SU-DHL-6 (cell line): Measurements from ENCODE around the gene CNTN4.

Experiments
- H2AFZ ChIP-seq: fragments of 200-600 bp; sonication (generic); 2 replicates; pipeline ENCODE4 v1.6.1; 2014; ENCODE audit warnings: low read depth, mild to moderate bottlenecking, moderate library complexity, mixed read lengths, antibody characterized with exemption, low read length; ENCODE audit not compliant: severe bottlenecking
- H3F3A ChIP-seq: fragments of 200-600 bp; shearing (Covaris generic); 2 replicates; pipeline ENCODE4 v1.6.0; 2016; ENCODE audit warnings: antibody characterized with exemption, mild to moderate bottlenecking; ENCODE audit not compliant: insufficient read depth
- H3K27ac ChIP-seq: fragments of 200-600 bp; sonication (generic); 2 replicates; pipeline ENCODE4 v1.5.1; 2016; ENCODE audit warnings: low read depth, mild to moderate bottlenecking, low read length, moderate library complexity, mixed read lengths
- H3K27me3 ChIP-seq: fragments of 200-600 bp; sonication (generic), shearing (Covaris generic); 2 replicates; pipeline ENCODE4 v1.6.0; 2014; ENCODE audit warnings: mild to moderate bottlenecking, low read length
- H3K36me3 ChIP-seq: fragments of 200-600 bp; sonication (generic); 2 replicates; pipeline ENCODE4 v1.6.1; 2014; ENCODE audit warnings: mild to moderate bottlenecking, low read length, mixed read lengths
- H3K4me2 ChIP-seq: fragments of 300-600, 200-600 bp; shearing (Covaris generic), sonication (generic); 2 replicates; pipeline ENCODE4 v1.6.0; 2014; ENCODE audit warnings: low read length, low read depth, mild to moderate bottlenecking; ENCODE audit not compliant: poor library complexity, severe bottlenecking
- H3K4me3 ChIP-seq: fragments of 200-600 bp; sonication (generic); 2 replicates; pipeline ENCODE4 v1.5.1; 2014; ENCODE audit warnings: antibody characterized with exemption, low read length, mild to moderate bottlenecking, mixed read lengths; ENCODE audit not compliant: insufficient read depth, poor library complexity, severe bottlenecking
- H3K79me2 ChIP-seq: fragments of 200-600 bp; sonication (generic); 2 replicates; pipeline ENCODE4 v1.6.1; 2014; ENCODE audit warnings: mild to moderate bottlenecking, low read length, moderate library complexity; ENCODE audit not compliant: insufficient read depth
- H3K9ac ChIP-seq: fragments of 200-600 bp; sonication (generic); 2 replicates; pipeline ENCODE4 v1.7.0; 2014; ENCODE audit warnings: mild to moderate bottlenecking, low read length
- H3K9me2 ChIP-seq: fragments of 200-600 bp; sonication (generic); replicated peaks from 2 replicates; pipeline ENCODE4 v1.6.1; 2014; ENCODE audit warnings: low read length; ENCODE audit not compliant: insufficient read depth
- H3K9me3 ChIP-seq: fragments of 200-600 bp; sonication (generic); 2 replicates; pipeline ENCODE4 v1.6.1; 2014; ENCODE audit warnings: low read length, mixed read lengths; ENCODE audit not compliant: insufficient read depth
- H4K20me1 ChIP-seq: fragments of 200-600 bp; sonication (generic); 2 replicates; pipeline ENCODE4 v1.6.1; 2014; ENCODE audit warnings: low read depth, mild to moderate bottlenecking, antibody characterized with exemption, low read length, moderate library complexity, mixed read lengths
- EZH2phosphoT487 ChIP-seq: fragments of 200-600 bp; sonication (generic), shearing (Covaris generic); conservative IDR thresholded peaks from 2 replicates; pipeline ENCODE4 v1.6.1; 2018; ENCODE audit warnings: mild to moderate bottlenecking, antibody characterized with exemption, low read length, moderate library complexity, mixed read lengths
- TF ChIP-seq, protein P1 (sequence below): fragments of 200-600 bp; sonication (generic); IDR thresholded peaks from one replicate; pipeline ENCODE4 v1.5.1; 2017; ENCODE audit warnings: antibody characterized with exemption, mild to moderate bottlenecking, low read length, moderate library complexity; ENCODE audit not compliant: insufficient read depth, poor library complexity, severe bottlenecking

The CNTN4 gene

DNA sequence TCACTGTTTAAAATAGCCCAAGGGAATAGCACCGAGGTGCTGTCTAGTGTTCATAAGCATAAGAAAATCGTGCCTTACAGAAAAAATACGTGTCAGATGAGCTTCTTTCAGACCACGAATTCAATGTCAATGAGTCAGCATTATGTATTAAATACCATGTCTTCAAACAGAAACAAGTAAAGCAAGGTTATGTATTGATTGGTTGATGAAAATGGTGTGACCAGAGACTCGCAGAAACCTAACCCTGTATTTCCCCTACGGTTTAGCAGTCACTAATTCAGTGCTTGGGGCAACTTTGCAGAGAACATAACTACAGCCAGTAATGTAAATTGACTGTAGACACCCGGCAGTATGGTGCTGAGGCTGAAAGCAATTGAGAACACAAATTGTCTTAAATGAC is 703.8 kb downstream of the CNTN4 start:
- Histone ChIP-seq H3K79me2 (no peaks in the 10 kb centered on the region), H4K20me1 (no peaks in the 10 kb centered on the region), H3F3A (no peaks in the 10 kb centered on the region), H3K27ac (no peak overlapping the region), H3K36me3 (no peaks in the 10 kb centered on the region), H3K9ac (no peak overlapping the region), H3K9me2 (no peaks in the 10 kb centered on the region), H3K4me2 (no peak overlapping the region), H3K27me3 (no peaks in the 10 kb centered on the region), H3K4me3 (no peak overlapping the region), H3K9me3 (no peaks in the 10 kb centered on the region), H2AFZ (no peak overlapping the region)
- no peak for TF ChIP-seq EZH2phosphoT487
- TF ChIP-seq, protein P1, sequence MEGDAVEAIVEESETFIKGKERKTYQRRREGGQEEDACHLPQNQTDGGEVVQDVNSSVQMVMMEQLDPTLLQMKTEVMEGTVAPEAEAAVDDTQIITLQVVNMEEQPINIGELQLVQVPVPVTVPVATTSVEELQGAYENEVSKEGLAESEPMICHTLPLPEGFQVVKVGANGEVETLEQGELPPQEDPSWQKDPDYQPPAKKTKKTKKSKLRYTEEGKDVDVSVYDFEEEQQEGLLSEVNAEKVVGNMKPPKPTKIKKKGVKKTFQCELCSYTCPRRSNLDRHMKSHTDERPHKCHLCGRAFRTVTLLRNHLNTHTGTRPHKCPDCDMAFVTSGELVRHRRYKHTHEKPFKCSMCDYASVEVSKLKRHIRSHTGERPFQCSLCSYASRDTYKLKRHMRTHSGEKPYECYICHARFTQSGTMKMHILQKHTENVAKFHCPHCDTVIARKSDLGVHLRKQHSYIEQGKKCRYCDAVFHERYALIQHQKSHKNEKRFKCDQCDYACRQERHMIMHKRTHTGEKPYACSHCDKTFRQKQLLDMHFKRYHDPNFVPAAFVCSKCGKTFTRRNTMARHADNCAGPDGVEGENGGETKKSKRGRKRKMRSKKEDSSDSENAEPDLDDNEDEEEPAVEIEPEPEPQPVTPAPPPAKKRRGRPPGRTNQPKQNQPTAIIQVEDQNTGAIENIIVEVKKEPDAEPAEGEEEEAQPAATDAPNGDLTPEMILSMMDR, result no peak

DNA sequence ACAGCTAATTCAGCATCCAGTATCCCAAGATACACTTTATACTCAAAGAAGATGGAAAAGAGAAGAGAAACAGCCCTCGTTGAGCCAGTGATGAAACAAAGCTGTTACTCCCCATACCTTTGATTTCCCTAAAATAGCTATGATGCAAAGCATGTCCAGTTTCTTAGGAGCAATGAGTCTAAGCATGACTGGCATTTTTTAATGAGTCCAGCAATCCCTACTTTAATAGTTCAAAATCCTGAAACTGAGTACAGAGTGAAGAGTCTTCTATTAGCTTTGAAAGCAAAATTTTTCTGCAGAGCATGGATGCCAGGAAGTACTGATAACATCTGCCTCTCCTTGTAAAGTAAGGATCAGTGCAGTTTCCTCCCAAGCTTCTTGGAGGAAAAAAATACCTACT is 708.8 kb downstream of the CNTN4 start:
- Histone ChIP-seq H3K79me2 (no peaks in the 10 kb centered on the region), H4K20me1 (no peaks in the 10 kb centered on the region), H3K27me3 (no peaks in the 10 kb centered on the region), H3F3A (no peaks in the 10 kb centered on the region), H2AFZ (no peak overlapping the region), H3K27ac (no peak overlapping the region), H3K9me2 (no peaks in the 10 kb centered on the region), H3K4me2 (no peak overlapping the region), H3K9me3 (no peaks in the 10 kb centered on the region), H3K9ac (no peak overlapping the region), H3K36me3 (no peaks in the 10 kb centered on the region), H3K4me3 (no peak overlapping the region)
- no peak for TF ChIP-seq EZH2phosphoT487
- TF ChIP-seq, protein P1, result no peak

DNA sequence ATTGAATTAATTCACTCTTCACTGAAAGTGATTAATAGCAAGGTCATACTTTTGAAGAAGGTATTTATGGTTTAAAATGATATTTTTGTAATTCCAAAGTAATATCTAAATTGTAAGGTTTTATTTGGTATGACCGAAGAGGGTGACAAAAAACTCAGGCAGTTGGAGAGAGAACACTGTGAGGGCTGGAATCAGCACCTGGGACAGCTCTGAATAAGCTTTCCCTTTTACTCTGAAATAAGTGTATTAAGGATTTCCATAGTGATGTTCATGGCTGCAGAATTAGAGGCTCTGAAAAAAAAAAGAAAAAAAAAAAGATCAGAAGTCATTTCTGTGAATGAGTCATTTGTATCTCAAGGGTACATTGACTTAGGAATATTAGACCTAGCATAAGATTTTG is 712.1 kb downstream of the CNTN4 start:
- H3K9me2 ChIP-seq, result no peaks in the 10 kb centered on the region
- no peak overlapping the region for H3K4me3 ChIP-seq
- H3K9ac ChIP-seq, result no peak overlapping the region
- no peak overlapping the region for H3K4me2 ChIP-seq
- H2AFZ ChIP-seq, result no peak overlapping the region
- H3F3A ChIP-seq, result no peaks in the 10 kb centered on the region
- no peaks in the 10 kb centered on the region for H4K20me1 ChIP-seq
- no peaks in the 10 kb centered on the region for H3K79me2 ChIP-seq
- no peaks in the 10 kb centered on the region for H3K36me3 ChIP-seq
- no peaks in the 10 kb centered on the region for H3K27me3 ChIP-seq
- H3K27ac ChIP-seq, result no peak overlapping the region
- TF ChIP-seq, protein P1, result no peak
- no peak for TF ChIP-seq EZH2phosphoT487
- H3K9me3 ChIP-seq, result no peaks in the 10 kb centered on the region
